HepG2 (cell line): Measurements from ENCODE around the gene AP1M2.

ENCODE experiments used
- EZH2 ChIP-seq: conservative IDR thresholded peaks from 2 replicates; pipeline ENCODE4 v1.6.1; 2012; ENCODE audit warnings: mild to moderate bottlenecking, low read depth, low read length, moderate library complexity
- MEIS1 ChIP-seq: sonication (generic); formaldehyde crosslinking; IDR thresholded peaks from 2 replicates; pipeline ENCODE4 v1.9.0; 2021; ENCODE audit warnings: mild to moderate bottlenecking, missing genetic modification reagents, moderate library complexity, borderline replicate concordance
- RCOR2 ChIP-seq: IDR thresholded peaks from 2 replicates; pipeline ENCODE4 v1.6.1; 2016; ENCODE audit warnings: missing biosample characterization, missing genetic modification reagents
- SMC3 ChIP-seq: IDR thresholded peaks from 2 replicates; pipeline ENCODE4 v1.6.1; 2011; ENCODE audit warnings: low read length, improper control_type of control experiment

DNA sequence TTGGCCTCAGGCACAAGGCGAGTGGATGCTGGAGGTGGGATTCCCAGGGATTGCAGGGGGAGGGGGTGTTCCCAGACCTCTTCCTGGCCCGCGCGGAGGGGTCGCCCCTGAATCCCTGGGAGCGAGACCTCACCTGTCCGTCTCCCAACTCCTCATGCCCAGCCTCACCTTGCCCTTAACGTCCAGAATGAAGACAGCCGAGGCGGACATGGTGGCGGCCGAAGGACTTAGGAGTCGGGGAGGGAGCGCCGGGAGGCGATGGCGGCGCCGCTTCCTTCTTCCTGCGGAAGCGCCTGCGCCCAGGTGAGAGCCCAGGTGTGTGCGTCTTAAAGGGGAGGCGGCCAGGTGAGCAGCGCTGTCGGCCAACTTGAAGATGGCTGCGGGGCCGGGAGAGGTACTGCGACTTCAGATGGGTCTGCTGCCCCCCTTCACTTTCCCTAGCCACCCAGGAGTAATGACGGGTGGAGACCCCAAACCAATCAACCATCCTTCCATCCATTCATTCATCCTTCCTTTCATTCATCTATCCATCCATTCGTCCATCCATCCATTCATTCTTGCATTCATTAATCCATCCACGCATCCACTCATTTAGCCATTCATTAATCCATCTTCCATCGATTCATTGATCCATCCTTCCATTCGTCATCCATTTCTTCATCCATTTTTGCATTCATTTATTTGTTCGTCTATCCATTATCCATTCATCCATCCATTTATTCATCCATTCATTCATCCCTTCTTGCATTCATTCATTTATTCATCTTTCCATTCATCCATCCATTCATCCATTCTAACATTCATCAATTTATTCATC lies at the start of gene AP1M2:
- TF ChIP-seq EZH2 (no peak), SMC3 (no peak), RCOR2 (CRISPR knock-in tag) (no peak), MEIS1 (no peak)
